ENCODE measurements around the gene CREG1.

CREG1 gene

DNA sequence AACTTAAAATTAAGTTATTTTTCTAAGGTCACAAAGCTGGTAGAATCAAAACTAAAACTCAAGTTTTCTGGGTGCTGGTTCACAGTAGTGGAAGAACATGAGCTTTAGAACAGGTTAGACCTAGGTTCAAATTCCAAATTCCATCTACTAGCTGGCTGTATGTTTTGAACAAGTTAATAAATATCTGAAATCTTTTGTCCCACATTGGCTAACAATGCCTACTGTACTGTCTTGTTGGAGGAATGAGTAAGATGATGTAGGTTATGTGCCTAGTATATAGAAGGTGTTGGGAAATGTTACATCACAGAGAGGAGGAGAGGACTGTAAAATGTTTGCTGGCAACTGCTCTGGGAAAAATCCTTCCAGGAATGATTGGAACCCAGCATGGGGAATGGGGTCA, 21.2 kb downstream of the CREG1 start:
- DNase-seq (ENCODE audit: low spot score), result no peak

DNA sequence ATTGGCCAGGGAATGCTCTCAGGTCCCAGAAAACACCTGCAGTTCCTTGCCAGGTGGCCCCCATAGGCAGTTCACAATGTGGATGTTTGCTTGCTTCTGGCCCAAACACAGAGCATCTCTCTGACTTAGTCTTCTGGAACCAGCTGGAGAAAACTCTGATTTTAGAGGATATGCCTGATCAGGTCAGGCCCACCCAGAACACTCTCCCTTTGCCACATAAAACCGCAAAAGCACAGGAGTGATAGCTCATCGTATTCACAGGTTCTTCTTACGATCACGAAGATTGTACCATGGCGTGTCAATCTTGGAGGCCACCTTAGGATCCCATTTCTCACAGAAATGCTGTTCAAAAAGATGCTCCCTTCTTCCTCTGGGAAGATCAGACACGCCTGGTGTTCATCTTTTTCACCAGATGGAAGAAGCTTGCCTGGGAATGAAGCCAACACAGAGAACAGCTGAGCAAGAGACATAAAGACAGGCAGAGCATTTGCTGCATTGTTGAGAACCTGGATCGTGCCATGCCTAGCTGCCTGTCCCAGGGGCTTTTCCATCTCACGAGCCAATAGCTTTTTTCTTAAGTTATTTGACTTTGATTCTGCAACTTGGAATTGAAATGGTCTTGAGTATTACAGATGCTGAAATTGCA, 23.6 kb downstream of the CREG1 start:
- DNase-seq (ENCODE audit: low spot score), result no peak

GRCh38 chr1:167528057-167528728, 25.4 kb downstream of the CREG1 start:
- no peak for DNase-seq (ENCODE audit: low spot score)

DNA sequence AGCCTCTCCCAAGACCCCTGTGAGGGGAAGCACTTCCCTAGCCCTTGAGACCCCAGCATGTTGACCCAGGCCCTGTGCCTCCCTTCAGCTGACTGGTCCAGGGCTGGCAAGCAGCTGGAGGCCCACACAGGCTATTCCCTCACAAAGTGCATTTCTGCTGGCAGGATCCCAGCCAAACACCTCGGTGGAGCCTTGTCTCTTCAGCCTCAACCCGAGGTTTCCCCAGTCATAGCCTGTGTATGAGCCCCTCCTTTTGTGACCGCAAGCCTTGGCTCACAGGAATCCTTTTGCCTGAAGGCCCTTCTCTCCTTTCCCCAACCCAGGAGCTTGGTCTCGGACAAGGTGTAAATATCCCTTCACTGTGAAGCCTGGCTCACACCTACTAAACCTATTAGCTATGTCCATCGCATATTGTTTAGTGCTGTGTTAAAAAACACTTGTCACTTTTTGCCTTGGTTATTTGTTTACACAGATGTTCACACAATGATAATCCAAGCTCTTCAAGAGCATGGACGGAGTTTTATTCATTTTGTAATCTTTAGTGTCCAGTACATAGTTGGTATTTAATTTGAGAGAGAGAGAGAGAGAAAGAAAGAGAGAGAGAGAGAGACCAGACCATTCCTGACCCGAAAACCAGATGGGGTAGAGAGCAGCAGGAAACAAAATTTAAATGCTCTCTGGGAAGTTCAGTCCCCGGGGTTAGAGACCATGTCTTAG, 26.7 kb downstream of the CREG1 start:
- DNase-seq (ENCODE audit: low spot score), result no peak

DNA sequence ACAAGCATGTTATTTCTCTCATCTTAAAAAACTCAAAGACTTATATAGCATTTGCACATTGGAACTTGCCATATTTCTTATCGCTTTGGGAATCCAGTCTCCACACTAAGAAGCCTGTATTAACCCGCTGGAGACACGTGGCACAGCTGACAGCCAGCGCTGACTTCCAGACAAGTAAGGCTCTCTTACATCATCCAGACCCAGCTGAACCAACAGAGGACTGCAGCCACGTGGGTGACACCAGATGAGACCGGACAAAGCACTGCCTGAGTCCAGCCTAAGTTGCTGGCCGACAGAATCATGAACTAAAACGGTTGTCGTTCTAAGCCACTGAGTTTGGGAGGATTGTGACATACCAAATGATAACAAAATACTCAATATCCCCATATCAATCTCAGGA, 28.9 kb downstream of the CREG1 start:
- DNase-seq (ENCODE audit: low spot score), result no peak

DNA sequence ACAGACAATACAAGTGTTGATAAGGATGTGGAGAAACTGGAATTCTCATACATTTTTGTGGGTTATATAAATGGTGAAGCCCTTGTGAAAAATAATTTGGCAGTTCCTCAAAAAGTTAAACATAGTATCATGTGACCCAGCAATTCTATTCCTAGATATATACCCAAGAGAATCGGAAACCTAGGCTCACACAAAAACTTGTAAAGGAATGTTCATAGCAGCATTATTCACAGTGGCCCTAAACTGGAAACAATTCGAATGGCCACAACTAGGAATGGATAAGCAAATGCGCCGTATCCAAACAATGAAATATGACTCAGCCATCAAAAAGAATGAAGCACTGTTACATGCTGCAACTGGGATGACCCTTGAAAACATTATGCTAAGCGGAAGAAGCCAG, 31.3 kb downstream of the CREG1 start:
- DNase-seq (ENCODE audit: low spot score), result no peak

DNA sequence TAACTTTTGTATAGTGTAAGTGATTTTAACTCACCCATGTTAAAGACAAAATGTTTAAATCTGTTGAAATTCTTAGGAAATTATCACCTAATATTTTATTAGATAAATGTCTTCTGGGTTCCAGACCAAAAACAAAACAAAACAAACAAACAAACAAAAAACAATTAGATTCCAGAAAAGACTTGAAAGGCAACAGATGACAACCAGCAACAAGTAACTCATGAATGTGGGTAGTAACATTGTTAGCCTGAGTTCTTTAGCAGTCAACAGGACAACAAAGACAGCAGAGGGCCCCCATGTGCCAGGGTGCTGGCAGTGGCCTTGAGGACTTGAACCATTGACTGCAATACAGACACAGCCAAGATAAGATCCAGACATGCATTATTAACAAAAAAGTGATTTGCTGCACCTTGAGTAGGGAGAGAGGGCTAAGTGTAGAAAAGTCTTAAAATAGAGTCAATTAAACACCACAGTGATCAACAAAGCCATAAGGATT, 32.8 kb downstream of the CREG1 start:
- no peak for DNase-seq (ENCODE audit: low spot score)

GRCh38 chr1:167518331-167518700, 35.2 kb downstream of the CREG1 start, which contains the start of gene CD247:
CD247 (minus strand) TSS chr1:167518529; CDS start chr1:167518465, 64 bp downstream.
- DNase-seq (ENCODE audit: low spot score), result no peak

DNA sequence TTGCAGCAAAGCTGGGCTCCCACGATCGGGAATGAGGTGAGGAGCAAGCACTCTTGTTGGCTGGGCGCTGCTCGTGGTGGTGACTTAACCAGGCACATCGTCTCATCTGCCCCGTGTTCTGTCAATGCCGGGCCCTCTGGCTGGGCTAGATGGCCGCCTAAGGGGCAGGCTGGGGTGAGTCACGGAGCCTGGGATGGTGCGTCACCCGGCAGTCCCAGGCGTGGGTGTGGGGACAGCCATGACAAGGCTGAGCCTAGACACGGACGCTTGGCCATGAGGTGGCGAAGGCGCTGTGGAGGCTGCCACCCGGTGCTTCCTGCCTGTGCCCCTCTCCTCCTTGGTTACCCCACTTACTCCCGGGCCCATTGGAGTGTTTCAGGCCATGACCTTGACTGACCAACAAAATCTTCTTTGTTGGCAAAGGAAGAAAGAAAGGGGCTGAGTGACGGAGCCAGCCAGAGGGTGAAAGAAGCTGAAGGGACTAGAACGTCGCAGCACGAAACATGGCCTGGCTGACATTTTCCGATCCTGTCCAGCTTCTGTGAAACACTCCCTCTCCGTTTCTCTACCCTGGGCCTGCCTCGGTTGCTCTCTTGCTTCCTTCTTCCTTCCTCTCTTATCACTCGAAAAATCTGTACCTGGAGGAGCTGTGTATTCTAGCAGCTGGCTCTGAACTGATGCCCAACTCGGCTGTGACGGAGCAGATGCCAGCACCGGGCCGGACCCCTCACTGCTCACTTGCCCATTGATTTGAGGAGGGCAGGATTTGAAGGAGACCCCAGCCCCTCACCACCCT, 35.8 kb downstream of the CREG1 start:
- no peak for DNase-seq (ENCODE audit: low spot score)

DNA sequence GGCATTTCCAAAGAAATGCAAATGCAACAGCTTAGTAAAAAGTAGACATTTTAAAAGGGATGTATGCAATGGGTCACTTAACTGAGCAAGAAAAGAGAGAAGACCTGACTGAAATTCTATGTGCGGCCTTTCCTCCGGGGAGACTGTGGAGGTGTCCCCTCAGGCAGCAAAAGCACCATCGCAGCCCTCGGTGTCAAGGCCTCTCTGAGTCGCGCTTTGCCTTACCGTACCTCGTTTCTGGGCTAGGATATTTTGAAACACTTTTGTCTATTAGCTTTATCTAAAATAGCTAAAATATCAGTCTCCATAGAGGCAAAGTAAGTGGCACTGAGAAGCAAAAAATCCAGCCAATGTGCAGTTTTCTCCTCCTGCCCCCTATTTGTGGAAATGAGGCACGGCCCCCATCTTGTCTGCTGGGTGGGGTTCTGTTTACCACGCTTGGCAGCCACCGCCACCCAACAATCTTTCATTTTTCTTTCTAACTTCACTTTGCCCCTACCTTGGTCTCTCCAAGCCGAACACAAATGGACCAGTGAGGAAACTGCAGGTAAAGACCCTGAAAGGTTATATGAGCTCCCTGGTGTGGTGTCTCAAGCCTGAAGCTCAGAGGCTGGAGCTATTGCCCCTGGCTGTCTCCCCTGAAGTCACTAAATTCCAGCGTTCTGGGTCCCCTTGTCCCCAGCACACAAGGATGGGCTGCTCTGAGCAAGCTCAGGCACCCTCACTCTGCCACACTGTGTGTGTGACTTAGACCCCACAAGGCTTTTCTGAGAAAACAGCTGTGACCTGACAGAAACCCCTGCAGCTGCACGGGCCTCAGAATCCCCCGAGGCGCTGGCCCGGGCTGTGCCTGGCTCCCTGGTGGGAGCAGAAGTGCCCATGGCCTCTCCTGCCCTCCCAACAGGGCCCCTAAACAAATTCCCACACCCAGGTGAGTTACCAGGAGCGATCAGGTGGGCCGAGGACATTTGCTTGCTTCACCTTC, 36.9 kb downstream of the CREG1 start:
- DNase-seq (ENCODE audit: low spot score), result no peak

GRCh38 chr1:167515893-167516321, 37.7 kb downstream of the CREG1 start:
- DNase-seq (ENCODE audit: low spot score), result no peak

DNA sequence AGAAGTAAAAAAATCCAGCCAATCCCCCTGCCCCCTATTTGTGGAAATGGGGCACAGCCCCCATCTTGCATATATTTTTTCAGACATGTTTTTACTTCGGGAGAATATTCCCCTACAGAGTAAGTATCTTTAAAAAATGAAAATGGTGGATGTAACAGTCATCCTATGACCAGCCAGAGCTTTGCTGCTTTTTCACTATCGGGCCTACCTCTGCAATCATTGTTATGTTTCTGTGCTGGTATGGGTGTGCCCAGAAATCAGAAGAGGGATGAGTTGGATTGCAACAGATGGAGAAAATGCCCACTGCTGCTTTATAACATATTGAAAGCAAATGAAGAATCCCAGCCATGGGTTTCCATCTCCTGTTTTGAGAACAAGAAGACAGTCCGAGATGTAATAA, 38.1 kb downstream of the CREG1 start:
- no peak for DNase-seq (ENCODE audit: low spot score)

DNA sequence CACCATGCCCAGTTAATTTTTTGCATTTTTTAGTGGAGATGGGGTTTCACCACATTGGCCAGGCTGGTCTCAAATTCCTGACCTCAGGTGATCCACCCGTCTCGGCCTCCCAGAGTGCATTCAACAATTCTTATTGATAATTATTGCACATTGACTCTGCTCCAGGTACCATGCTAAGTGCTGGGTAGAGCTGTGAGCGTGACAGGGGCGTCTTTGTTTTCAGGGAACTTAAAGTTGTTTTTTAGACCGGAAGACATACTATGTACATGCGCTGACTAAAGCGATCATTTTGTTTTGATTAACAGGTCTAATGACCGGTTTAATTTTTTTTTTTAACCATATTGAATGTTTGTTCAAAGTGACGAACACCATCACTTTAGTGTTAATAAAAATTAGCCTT, 39.3 kb downstream of the CREG1 start:
- no peak for DNase-seq (ENCODE audit: low spot score)

DNA sequence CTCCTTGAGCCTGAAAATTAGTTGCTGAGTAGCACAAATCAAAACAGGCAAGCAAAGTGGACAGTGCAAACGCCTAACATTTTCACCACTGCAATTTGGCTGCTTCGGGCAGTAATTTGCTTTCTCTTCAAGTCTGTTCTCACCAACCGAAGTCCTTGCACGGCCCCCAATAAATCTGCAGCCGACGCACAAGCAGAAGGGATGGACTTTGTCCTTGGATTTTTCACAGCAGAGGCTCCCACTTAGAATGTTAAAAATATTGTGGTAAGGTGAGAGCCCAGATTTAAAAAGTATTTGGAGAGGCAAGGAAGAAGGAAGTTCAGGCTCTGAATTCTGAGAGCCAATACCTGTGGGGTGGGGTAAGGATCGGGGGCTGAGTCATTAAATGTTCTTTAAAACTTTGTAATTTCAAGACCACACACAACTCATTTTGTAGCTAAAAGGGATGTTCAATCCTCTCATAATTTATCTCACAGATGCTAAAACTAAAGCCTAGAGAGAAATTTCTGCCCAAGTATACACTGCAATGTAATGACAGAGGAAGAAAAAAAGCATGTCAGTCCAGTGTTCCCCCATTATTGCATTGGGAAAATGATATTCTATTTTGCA, 41.4 kb downstream of the CREG1 start:
- no peak for DNase-seq (ENCODE audit: low spot score)

GRCh38 chr1:167511374-167511986, 42.1 kb downstream of the CREG1 start:
- DNase-seq (ENCODE audit: low spot score), result no peak

DNA sequence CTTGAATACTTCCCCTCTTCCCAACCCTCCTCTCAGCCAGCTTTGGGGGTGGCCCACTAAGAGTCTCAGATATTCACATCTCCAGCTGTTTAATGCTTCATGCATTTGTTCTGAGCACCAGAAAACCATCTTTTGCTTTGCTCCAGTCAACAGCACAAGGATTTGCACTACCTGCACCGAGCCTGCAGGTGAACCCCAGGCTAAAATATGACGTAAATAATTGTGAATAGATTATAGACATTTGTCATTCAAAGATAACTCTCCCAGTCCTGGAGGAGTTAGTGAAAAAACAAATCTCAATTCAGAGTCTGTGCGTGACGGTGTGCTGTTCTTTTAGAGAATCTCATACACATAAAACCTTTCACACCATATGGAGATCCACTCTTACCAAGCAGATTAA, 42.7 kb downstream of the CREG1 start:
- no peak for DNase-seq (ENCODE audit: low spot score)

GRCh38 chr1:167510244-167510643, 43.3 kb downstream of the CREG1 start:
- DNase-seq (ENCODE audit: low spot score), result no peak

- DNase-seq (ENCODE audit: low spot score), result no peak
Measured at GRCh38 chr1:167509587-167509986, 44.0 kb downstream of the CREG1 start.

DNA sequence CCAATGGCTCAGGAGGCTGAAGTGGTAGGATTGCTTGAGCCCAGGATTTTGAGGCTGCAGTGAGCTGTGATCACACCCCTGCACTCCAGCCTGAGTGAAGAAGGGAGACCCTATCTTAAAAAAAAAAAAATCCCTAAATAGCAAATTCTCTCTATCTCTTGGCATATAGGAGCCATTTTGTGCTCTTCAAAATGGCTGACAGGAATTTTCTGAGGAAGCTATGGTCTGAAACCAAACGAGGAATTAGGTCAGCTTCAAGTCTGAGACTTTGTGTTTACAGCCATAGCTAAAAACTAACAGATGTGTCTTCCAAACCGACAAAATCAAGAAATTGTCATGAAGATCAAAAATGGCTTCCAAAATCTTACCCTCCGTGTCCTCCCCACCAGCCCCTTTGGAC, 45.8 kb downstream of the CREG1 start:
- no peak for DNase-seq (ENCODE audit: low spot score)

- no peak for DNase-seq (ENCODE audit: low spot score)
Measured at GRCh38 chr1:167504467-167504827, 49.1 kb downstream of the CREG1 start.

Measured in HuH-7 (cell line).